Kasumi-1 (cell line): Measurements from ENCODE around the gene DLL3.
A peak's percentile ranks its signal among the peaks of the same experiment; 100 is the strongest.
"Not testable (repeated sequence)": the region's sequence is repeated elsewhere in the genome, so short reads cannot be mapped to it uniquely, and the experiment has no call there.

Source experiments
- DNase-seq, 2 experiments: peaks; one replicate each; lab custom pipeline; 2025; lab: John Stamatoyannopoulos, UW

Gene DLL3, protein sequence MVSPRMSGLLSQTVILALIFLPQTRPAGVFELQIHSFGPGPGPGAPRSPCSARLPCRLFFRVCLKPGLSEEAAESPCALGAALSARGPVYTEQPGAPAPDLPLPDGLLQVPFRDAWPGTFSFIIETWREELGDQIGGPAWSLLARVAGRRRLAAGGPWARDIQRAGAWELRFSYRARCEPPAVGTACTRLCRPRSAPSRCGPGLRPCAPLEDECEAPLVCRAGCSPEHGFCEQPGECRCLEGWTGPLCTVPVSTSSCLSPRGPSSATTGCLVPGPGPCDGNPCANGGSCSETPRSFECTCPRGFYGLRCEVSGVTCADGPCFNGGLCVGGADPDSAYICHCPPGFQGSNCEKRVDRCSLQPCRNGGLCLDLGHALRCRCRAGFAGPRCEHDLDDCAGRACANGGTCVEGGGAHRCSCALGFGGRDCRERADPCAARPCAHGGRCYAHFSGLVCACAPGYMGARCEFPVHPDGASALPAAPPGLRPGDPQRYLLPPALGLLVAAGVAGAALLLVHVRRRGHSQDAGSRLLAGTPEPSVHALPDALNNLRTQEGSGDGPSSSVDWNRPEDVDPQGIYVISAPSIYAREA

DNA sequence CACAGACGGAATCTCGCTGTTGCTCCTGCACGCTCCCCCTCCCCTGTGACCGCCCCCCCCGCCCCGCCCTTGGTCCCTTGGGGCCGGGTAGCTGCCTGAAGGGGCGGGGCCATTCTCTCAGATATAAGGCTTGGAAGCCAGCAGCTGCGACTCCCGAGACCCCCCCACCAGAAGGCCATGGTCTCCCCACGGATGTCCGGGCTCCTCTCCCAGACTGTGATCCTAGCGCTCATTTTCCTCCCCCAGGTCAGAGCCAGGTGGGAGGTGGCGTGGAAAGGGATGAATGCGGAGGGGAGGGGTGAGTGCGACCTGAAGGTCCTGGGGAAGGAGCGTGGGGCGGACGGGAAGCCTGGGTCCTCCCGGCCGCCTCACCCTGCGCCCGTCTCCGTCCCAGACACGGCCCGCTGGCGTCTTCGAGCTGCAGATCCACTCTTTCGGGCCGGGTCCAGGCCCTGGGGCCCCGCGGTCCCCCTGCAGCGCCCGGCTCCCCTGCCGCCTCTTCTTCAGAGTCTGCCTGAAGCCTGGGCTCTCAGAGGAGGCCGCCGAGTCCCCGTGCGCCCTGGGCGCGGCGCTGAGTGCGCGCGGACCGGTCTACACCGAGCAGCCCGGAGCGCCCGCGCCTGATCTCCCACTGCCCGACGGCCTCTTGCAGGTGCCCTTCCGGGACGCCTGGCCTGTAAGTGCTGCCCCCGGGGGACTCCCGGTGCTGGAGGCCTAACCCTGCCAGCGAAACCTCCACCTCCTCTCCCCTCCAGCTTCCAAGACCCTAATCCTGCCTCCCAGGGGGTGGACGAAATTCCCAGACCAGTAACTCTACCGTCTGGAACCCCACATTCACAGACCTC, at the start of gene DLL3:
TSS of gene DLL3 (plus strand) at position 150 of the 845 bp plus-strand sequence. CDS start at position 178, 28 bp downstream.
- DNase-seq = peak in 1 of 2 experiments; percentile 29

DNA sequence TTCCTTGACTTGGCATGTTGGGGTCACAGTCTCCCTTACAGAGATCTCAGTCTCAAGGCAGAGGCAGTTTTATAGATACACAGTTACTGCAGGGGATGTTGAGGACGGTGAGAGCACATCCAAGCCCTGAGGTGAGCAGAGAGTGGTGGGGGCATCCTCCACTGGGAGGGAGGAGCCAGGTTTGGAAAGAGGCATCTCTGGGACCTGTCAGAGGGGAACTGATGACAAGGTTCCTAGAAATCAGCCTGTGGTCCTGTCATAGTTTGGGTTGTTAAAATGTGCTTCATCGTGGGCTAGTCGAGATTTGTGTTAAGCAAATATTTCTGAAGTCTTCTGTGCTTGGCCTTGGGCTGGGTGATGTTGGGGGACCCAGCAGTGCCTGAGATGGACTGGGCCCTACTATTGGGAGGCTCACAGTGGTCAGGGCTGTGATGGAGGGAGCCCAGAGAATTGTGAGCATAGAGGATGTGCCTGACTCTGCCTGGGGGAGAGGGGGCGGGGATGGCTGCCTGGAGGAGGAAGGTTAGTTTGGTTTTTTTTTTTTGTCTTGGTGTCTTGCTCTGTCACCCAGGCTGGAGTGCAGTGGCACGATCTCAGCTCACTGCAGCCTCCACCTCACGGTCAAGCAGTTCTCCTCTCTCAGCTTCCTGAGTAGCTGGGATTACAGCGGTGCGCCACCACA, 49.5 kb upstream of the DLL3 start:
- DNase-seq = no peak

DNA sequence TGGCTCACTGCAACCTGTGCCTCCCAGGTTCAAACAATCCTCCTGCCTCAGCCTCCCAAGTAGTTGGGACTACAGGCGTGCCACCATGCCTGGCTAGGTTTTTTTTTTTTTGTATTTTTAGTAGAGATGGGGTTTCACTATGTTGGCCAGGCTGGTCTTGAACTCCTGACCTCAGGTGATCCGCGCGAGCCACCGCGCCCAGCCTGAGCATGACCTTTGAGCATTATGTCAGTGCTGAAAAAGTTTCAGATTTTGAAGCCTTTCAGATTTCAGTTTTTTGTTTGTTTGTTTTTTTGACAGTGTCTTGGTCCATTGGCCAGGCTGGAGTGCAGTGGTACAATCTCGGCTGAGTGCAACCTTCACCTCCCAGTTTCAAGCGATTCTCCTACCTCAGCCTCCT, 47.5 kb upstream of the DLL3 start:
- DNase-seq = not testable (repeated sequence)

DNA sequence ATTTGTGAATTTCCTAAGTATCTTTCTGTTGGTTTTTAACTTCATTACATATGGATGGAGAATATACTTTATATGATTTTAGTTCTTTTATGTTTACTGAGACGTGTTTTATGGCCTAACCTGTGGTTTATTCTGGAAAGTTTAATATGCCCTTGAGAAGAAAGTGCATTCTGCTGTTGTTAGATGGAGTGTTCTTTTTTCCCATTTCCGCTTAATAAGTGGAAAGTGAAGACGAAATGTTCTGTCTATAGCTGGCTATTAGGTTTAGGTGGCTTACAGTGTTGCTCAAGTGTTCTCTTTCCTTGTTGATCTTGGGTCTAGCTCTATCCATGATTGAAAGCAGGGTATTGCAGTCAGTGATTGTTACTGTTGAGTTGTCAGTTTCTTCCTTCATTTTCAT, 35.3 kb upstream of the DLL3 start:
- no peak for DNase-seq

DNA sequence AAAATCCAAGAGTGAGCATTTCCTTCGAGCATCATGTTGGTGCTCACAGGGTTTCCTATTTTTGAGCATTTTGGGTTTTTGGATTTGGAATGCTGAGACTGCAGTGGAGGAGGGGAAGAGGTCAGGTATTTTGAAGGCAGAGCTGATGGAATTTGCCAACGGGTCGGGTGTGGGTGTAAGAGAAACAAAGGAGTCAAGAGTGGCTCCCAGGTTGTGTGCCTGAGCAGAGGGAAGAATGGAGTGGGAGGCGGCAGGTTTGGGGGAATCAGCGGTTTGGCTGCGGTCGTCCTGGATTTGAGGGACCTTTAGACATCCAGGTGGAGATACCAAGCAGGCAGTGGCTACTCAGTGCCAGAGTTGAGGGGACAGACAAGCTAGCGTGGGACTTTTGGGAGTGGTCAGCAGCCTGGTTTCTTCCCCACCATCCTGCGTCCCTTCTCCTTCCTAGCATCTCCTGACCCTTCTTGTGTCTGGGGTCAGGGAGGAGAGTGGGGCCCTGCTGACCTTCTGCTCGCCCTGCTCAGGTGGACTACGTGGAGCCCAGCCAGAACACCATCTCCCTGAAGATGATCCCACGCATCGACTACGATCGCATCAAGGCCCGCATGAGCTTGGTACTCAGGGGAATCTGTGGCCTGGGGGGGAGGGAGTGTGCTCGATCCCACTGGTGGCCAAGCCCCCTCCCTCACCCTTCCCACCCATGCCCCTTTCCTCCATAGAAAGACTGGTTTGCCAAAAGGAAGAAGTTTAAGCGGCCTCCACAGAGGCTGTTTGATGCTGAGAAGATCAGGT, 32.6 kb upstream of the DLL3 start:
- DNase-seq = no peak

DNA sequence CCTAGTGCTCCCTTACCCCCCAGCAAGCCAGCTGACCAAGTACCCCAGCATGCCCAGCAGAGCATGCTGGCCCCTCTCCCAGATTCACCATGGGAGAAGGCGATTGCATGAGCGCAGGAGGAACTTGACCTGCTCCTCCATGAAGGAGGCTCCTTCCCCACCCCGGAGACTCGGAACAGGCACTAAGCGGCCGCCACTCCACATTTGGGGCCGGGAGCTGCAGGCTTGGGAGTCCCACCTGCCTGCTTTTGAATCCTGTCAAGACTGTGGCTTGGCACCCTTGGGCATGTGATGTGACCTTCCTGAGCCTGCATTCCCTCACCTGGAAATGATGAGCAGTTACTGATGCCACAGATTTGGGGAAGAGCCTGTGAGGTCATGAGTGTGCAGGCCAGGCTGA, 30.8 kb upstream of the DLL3 start:
- DNase-seq = no peak

DNA sequence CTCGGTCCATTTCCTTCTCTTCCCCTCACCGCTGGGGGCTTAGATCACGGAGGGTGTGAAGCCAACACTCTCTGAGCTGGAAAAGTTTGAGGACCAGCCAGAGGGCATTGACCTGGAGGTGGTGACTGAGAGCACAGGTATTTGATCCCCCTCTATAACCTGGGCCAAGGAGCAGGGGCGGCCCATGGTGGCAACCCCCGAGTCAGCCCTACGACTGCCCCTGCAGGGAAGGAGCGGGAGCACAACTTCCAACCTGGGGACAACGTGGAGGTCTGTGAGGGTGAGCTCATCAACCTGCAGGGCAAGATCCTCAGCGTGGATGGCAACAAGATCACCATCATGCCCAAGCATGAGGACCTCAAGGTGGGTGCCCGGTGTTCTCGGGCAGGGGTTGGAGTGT, 29.7 kb upstream of the DLL3 start:
- DNase-seq = no peak

DNA sequence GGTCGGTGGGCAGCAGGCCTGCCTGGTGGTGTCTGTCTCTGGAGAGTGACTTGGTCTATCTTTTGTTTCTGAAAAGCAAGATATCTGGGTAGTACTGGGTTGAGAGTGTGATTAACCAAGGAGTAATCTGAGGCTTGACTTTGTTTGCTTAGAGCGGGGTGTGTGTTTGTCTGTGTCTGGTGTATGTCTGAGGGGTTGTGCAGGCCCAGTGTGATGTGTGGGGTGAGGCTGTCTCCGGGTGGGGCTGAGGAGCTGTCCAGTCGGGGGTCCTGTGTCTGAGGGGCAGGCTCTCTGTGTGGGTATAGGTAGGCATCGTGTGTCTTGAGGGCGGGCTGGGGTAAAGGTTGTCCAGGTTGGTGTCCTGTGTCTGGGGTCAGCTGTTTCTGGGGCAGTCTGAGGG, 29.2 kb upstream of the DLL3 start:
- DNase-seq = no peak

DNA sequence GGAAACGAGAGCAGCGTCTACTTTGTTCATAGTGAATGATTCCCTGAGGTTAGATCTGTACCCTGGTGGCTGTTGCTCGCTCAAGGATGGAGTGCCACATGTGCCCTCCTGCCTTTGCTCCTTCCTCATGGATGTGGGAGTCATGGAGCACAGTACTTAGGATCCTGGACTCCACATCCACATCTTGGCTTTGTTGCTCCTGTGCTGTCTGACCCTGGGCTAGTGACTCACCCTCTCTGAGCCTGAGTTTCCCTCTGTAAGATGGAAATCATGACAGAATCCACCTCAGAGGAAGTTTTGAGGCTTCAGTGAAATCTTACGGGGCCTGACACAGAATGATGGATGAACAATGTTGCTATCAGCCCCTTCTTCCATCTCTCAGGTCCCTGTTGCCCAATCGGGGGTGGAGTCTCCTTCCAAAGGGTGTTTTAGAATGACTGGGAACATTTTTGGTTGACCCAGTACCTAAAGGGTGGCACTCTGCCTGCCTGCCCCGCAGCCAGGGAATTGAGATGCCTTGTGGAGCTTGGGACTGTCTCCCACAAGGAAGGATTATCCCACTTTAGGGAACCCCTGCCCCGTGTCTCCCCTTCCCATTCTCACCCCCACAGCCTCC, 27.9 kb upstream of the DLL3 start:
- no peak for DNase-seq

DNA sequence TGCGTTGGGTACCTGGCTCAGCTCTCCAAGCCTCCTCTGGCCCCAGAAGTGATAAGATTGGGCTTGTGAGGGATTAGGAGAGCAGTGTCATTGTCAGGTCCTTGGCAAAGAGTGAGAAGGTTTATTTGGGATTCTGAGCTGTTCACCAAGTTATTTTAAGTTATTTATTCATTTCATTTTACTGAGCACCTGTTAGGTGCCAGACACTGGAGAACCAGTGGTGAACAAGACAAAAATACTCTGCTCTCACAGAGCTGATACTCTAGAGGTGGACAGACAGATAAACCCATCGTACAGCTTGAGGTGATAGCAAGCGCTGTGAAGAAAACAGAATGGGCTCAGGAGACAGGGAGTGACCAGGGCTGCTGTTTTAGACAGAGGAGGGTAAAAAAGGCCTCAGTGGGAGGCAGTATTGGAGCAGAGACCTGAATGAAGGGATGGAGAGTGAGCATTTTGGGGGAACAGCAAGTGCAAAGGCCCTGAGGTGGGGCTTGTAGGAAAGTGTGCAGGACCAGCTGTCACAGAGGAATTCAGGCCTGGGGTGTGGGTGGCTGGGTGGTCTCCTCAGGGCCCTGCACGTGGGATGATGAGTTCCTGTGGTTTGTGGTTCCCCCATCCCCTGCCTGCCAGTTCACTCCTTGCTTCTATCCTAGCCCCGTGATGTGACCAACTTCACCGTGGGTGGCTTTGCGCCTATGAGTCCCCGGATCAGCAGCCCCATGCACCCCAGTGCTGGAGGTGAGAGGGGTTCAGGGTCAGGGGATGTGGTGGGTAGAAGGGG, 26.8 kb upstream of the DLL3 start:
- DNase-seq = no peak

DNA sequence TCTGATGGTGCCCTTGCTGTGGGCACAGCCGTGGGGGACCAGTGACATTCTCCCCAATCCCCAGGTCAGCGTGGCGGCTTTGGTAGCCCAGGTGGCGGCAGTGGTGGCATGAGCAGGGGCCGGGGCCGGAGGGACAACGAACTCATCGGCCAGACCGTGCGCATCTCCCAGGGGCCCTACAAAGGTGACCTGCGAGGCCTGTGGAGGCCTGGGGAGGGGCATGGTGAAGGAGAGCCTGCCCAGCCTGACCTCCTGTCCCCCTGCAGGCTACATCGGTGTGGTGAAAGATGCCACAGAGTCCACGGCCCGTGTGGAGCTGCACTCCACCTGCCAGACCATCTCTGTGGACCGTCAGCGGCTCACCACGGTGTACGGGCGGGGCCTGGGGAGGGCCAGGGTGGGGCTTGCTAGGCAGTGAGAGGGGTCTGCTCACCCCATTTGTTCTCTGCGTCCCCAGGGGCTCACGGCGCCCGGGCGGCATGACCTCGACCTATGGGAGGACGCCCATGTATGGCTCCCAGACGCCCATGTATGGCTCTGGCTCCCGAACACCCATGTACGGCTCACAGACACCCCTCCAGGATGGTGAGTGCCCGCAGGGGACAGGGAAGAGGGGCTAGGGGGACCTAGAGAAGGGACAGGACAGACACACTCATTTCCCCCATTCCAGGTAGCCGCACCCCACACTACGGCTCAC, 25.9 kb upstream of the DLL3 start:
- DNase-seq = no peak

DNA sequence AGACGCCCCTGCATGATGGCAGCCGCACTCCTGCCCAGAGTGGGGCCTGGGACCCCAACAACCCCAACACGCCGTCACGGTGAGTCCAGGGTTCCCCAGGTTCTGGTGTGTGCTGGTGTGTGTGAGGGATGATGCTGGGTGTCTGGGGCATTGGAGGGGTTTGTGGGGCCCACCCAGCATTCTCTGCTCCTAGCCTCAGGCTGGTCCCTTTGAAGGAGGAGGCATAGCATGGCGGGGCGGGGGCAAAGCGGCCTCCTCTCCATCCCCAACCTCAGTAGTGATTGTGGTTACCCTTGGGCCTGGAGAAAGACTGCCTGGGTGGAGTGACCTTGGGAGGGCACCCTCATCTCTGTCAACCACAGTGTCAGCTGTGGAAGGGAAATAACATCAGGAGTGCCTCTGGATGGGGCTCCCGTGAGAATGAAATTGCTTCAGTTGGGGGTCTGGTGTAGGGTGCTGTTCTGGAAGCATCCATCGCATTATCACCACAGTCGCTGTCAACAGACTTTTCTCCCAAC, 25.2 kb upstream of the DLL3 start:
- DNase-seq = no peak

DNA sequence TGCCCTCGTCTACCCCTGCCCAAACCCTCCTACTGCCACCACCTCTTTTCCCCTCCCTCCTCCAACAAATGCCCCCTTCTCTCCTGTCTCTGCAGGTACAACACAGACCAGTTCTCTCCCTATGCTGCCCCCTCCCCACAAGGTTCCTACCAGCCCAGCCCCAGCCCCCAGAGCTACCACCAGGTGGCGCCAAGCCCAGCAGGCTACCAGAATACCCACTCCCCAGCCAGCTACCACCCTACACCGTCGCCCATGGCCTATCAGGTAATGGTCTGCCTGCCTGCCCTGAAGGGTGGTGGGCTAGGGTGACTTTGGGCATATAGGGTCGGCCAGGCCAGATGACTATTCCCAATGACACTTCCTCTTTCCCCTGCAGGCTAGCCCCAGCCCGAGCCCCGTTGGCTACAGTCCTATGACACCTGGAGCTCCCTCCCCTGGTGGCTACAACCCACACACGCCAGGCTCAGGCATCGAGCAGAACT, 24.6 kb upstream of the DLL3 start:
- DNase-seq = peak; percentile 32 to 34

DNA sequence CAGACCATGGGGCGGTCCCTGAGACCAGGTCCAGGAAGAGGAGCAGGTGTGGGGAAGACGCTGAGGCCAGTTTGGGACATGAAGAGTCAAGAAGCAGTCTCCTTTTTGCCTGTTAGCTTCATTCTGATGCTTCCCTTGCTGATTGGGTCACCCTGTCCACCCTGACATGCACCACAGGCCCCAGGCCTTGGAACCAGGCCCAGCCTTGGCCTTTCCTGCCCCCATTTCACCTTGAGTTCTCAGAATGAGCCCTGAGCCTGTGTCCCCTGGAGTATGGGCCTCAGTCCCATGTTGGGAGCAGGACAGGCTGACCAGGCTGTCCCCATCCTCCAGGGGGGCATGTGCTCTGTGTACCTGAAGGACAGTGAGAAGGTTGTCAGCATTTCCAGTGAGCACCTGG, 23.0 kb upstream of the DLL3 start:
- no peak for DNase-seq

DNA sequence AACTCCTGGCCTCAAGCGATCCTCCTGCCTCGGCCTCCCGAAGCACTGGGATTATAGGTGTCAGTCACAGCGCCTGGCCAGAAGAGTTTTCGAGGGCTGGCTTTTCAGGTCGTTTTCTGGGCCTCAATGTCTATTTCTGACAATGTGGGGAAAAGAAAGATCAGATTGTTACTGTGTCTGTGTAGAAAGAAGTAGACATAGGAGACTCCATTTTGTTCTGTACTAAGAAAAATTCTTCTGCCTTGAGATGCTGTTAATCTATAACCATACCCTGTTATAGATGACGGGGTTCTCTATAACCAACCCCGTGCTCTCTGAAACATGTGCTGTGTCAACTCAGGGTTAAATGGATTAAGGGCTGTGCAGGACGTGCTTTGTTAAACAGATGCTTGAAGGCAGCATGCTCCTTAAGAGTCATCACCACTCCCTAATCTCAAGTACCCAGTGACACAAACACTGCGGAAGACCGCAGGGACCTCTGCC, 19.4 kb upstream of the DLL3 start:
- not testable (repeated sequence) for DNase-seq

DNA sequence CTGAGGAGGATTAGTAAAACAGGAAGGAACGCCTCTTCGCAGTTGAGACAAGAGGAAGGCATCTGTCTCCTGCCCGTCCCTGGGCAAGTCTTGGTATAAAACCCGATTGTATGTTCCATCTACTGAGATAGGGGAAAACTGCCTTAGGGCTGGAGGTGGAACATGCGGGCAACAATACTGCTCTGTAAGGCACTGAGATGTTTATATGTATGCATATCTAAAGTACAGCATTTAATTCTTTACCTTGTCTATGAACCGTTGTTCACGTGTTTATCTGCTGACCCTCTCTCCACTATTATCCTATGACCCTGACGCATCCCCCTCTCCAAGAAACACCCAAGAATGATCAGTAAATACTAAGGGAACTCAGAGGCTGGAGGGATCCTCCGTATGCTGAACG, 18.8 kb upstream of the DLL3 start:
- DNase-seq = peak; percentile 7 to 10

DNA sequence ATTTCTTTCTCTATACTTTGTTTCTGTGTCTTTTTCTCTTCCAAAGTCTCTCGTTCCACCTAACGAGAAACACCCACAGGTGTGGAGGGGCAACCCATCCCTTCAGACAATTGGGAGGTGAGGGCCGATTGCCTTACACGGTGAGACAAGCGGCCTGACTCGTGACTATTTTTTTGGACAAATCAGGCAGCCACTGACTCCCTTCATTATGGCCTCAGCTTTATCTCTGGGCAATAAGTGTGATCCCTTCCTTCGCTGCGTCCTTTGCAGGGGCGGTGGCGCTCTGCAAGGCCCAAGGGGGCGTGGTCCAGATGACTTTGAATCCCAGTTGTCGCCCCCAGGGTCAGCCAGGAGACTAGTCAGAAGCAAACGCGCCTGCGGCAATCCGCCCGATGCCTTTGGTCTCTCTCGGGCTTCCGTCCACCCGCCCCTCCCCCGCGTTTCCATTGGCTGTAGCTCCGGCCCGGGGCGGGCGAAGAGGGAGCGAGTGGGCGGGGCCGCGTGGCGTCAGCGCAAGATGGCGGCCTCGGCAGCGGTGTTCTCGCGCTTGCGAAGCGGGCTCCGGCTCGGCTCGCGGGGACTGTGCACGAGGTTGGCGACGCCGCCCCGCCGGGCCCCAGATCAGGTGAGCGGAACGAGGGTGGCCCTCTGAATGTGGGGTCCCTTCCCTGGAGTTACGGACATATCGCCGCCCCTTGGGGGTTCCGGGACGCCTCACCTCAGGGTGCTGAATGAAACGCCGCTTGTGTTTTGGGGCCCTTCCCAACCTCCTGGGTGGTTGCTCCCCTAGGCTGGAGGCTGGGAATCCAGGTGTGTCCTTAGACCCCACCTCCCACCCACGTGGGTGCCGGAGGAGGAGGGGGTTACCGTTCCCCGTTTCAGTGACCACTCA, 18.2 kb upstream of the DLL3 start, which contains the start of gene TIMM50:
TSS of gene TIMM50 (plus strand) at position 502 of the 892 bp plus-strand sequence. CDS start at position 518, 16 bp downstream.
- DNase-seq = peak; percentile 92 to 95

DNA sequence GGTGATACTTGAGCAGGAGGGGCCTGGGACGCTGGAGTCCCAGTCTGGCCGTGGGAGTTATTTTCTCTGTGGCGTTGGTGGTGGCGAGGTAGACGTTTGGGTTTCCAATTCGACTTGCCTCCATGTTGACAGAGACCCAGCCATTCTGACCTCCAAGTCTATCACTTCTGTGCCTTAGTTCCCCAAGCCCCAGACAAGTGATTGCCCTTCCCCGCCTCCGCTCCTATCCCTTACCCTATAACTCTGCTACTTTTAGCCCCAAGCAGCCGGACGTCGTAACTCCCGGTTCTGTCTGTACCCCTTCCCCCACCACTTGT, 17.6 kb upstream of the DLL3 start:
- DNase-seq = no peak
